Fibroblast of skin of left quadriceps (primary cell): ENCODE data around the gene HCFC1R1.
A peak's percentile ranks its signal among the peaks of the same experiment; 100 is the strongest.
"Not testable (repeated sequence)": the region's sequence is repeated elsewhere in the genome, so short reads cannot be mapped to it uniquely, and the experiment has no call there.

Experiments
- DNase-seq, 2 experiments: peaks; one replicate each; pipeline ENCODE4 v3.0.0-alpha.2; 2013; ENCODE audit warnings: low read depth in 2 of 2

HCFC1R1 gene, protein sequence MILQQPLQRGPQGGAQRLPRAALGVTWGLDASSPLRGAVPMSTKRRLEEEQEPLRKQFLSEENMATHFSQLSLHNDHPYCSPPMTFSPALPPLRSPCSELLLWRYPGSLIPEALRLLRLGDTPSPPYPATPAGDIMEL

DNA sequence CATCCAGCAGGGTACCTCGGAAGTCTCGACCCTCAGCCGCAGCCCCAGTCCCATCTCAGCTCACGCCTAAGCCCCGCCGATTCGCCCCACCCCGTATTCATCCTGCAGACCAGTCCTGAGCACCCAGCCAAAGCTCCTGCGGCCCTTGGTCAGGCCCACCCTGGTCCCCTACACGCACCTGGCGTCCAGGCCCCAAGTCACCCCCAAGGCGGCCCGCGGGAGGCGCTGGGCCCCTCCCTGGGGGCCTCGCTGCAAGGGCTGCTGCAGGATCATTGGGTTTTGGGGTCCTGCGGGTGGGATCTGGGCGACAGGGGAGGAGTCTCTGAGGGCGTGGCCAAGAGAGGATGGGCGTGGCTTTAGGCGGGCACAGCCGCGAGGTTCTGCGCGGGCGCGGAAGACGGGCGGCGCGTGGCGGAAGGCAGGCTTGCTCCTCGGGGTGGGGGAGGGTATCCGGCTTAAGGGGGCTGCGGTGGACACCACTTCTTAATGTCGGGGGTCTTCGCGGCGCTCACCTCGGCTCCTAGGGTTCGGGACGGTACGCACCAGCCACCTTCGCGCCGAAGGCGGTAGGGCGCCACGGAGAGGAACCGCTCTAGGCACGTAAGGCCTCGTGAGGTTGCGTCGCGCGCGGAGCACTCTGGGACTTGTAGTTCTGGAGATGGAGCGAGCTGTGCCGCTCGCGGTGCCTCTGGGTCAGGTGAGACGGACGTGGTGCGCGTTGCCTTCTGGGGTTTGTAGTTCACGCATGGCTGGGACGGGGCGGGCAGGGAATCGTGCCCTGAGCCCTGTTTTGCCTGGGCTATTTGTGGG is at the start of gene HCFC1R1, which contains the start of gene THOC6:
TSS of gene HCFC1R1 (minus strand) at position 274 of the 810 bp plus-strand sequence. CDS start at position 273, 1 bp downstream.
TSS of gene THOC6 (plus strand) at position 367 of the 810 bp plus-strand sequence. CDS start at position 659, 292 bp downstream.
- peak; percentile 94 to 95 for DNase-seq

DNA sequence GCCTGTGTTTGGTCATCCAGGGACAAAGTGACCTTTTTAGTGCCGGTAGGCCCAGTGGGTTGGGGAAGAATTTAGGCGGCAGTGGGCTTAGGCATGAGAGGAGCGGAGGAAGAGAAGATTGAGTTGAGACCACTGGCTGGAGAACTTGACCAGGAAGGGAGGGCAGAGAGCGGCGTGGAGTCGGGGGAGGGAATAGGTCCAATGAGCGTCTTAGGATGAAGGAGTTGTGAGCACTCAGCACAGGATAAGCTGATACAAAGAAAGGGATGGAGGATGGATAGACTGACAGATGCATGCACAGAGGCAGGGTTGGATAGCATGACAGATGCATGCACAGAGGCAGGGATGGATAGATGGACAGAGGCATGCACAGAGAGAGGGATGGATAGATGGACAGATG is 49.7 kb upstream of the HCFC1R1 start:
- DNase-seq: no peak

DNA sequence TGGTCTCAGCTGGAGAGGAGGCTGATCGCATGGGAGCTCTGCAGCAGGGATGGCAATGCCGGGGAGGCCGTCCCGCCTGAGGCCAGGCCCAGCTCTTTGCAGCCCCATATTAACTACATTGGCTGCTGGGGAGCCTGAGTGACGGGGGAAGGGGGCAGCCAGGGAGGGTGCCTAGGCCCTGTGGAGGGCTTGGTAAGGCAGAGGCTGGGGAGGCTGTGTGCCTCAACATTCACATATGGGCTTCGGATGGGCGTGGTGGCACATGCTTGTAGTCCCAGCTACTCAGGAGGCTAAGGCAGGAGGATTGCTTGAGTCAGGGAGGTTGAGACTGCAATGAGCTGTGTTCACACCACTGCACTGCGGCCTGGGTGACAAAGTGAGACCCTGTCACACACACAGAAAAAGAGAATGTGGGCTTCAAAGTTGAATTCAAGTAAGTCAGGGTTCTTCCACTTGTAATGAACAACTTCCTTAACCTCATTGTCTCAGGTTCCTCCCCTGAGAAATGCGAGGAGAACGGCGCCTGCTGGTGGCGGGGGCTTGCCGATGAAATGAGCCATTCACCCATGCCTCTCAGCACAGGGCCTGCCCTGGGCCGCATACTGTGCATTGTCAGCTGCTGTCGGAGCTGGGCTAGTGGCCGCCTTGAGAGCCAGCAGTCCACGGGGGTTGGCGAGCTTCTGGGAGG is 49.0 kb upstream of the HCFC1R1 start:
- DNase-seq: not testable (repeated sequence)

DNA sequence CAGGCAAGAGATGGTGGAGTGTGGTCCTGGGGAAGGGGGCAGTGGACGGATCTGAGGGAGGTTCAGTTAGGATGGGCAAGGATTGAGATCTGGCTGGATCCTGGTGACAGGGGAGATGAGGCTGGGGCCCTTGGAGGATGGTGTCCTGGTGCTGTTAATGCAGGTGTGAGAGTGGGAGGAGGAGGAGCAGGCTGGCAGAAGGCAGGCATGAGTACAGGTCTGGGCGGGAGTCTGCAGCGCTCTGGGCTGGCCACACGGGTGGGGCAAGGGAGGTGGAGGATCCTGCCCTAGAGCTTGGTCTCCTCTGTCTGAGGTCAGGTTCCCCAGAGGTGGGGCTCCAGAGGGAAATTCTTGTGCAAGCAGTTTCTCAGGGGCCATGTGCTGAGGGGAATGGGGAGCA is 48.4 kb upstream of the HCFC1R1 start:
- not testable (repeated sequence) for DNase-seq

DNA sequence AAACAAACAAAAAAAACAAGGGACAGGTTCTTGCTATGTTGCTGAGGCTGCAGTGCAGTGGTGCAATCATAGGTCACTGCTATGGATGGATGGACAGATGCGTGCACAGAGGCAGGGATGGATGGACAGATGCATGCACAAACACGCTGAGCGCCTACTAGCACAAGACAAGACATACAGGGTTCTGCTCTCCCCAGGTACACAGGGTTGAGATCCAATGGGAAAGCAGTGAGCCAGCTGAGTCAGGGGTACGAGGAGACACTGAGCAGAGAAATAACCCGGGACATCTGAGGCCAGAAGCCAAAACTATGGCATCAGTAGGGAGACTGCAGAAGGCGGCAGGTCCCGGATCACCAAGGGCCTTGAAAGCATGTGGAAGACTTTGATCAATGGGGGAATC is 47.9 kb upstream of the HCFC1R1 start:
- DNase-seq: no peak

DNA sequence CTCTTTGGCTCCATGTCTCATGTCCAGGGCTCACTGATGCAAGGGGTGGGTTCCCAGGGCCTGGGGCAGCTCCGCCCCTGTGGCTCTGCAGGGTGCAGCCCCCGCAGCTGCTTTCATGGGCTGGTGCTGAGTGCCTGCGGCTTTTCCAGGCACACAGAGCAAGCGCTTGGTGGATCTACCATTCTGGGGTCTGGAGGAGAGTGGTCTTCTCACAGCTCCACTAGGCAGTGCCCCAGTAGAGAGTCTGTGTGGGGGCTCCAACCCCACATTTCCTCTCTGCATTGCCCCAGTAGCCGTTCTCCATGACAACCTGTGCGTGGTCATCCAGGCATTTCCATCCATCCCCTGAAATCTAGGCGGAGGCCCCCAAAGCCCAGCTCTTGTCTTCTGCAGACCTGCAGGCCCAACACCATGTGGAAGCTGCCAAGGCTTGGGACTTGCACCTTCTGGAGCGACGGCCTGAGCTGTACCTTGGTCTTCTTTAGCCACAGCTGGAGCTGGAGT is 46.9 kb upstream of the HCFC1R1 start:
- DNase-seq: no peak

DNA sequence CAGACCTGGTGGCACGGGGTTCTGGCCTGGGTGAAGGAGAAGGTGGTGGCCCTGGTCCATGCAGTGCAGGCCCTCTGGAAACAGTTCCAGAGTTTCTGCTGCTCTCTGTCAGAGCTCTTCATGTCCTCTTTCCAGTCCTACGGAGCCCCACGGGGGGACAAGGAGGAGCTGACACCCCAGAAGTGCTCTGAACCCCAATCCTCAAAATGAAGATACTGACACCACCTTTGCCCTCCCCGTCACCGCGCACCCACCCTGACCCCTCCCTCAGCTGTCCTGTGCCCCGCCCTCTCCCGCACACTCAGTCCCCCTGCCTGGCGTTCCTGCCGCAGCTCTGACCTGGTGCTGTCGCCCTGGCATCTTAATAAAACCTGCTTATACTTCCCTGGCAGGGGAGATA is 45.4 kb upstream of the HCFC1R1 start:
- not testable (repeated sequence) for DNase-seq

DNA sequence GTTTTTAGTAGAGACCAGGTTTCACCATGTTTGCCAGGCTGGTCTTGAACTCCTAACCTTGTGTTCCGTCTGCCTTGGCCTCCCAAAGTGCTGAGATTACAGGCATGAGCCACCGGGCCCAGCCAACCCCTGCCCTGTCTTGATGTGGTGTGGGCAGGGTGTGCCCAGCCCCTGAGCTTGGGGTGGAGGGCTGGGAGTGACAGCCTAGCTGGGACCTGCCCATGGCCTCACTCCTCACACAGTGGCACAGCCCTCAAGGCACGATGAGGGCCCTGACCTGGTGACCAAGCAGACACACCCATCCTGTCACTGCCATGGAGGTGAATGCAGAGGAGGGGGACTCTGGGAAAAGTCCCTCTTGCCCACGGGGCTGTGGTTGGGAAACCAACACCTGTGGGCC is 44.7 kb upstream of the HCFC1R1 start:
- DNase-seq: no peak

DNA sequence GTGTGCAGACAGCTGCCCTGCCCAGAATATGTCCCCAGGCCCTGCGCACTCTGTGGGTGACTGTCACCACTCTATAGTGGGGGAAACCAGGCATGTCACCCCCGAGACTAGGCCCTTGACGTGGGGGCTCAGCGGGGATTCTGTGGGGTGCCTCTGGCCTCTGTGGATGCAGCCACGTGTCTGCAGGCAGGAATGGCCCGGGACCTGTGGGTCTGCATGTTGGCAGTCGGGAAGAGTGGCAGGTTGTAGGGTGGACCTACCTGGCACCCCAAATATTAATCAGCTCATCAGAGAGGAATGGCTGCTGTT is 42.7 kb upstream of the HCFC1R1 start:
- no peak for DNase-seq

DNA sequence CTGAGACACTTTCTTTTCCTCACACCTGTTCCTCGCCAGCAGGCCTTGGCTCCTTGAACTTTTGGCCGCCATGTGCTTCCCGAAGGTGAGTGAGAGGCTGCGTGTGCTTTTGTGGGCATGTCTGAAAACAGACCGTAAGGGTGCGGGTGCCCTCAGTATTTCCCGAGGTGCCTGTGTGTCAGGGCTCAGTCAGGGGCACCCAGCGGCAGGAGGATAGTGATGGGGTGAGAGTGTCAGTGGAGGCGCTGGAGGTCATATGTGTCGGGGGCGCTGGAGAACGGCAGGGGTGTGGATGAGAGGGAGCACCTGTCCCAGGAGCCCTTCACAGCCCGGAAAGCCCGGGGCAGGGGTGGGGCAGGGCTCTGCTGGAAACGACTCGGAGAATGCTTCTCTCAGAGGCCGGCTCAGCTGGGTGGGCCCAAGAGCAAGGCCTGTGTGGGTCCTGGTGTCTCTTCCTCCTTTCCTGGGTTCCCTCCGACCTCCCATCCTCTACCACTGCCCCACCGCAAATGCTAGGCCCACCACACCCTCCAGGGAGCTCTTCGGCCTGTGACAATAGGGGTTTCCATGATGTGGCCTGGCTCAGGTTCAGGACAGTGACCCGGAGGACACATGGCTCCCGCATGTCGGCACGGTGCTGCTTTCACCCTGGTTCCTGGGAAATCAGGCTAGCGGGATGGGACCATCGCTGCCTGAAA is 42.1 kb upstream of the HCFC1R1 start:
- no peak for DNase-seq

DNA sequence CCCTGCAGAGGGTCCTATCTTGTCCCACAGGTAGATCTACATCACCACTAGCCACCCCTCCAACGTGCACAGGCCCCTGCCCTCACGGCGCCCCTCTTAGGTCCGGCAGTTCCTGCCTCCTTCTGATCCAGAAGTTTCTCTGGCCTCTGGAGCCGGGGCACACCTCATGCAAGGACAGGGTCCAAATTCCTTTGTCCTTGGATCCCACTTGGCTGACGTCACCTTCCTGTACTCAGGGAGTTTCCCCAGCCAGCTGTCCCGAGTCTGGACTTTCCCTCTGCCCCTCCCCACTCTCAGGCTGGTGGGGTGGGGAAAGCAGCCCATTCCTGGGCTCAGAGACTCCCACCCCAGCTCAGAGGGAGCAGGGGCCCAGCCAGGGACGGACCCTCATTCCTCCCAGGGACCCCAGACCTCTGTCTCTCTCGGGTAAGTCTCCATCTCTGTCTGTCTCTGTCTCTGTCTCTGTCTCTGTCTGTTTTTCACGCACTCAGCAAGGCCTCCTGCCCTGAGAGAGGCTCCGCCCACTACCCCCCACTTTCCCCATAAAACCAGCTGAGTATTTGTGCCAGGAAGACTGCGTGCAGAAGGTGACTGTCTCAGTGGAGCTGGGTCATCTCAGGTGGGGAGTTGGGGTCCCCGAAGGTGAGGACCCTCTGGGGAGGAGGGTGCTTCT is 41.5 kb upstream of the HCFC1R1 start, which contains the start of gene IL32:
TSS of gene IL32 (plus strand) at position 572 of the 673 bp plus-strand sequence. CDS start 172 bp downstream, outside the sequence.
- DNase-seq: peak; percentile 11 to 15

DNA sequence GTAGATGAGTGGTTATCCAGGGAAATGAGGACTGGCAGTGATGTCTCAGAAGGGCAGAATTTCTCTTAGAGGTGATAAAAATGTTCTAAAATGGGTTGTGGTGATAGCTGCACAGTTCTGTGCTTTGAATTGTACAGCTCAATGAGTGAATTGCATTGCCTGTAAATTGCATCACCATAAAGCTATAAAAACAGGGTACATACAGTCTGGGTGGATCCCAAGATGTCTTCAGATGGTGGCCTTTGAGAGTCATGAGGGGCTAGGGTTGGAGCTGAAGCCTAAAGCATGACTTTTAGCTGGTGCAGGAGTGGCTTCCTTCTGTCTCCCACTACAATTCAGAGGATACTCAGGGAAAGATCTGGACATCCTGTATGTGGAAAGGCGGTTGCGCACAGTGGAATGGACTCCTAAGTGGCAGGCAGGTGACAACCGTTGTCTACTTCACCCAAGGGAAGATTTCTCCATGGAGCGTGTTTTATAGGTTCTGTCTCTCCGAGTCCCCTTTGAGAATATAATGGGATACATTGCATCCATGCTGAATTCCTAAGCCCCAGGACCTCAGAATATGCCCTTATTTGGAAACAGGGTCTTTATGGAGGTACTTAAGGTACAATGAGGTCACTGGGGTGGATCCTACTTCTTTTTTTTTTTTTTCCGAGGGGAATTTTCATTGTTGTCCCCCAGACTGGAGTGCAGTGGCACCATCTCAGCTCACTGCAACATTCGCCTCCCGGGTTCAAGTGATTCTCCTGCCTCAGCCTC is 40.1 kb upstream of the HCFC1R1 start:
- no peak for DNase-seq

DNA sequence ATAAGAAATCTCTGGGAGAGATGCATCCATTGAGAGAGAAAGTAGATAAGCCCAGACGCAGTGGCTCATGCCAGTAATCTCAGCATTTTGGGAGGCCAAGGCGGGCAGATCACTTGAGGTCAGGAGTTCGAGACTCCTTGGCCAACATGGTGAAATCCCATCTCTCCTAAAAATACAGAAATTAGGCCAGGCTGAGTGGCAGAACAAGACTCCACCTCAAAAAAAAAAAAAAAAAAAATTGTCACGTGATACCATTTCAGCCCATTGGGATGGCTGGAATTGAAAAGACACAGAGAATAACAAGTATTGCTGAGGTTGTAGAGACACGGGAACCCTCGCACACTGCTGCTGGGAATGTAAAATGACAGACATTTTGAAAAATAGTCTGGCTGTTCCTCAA is 38.8 kb upstream of the HCFC1R1 start:
- no peak for DNase-seq

DNA sequence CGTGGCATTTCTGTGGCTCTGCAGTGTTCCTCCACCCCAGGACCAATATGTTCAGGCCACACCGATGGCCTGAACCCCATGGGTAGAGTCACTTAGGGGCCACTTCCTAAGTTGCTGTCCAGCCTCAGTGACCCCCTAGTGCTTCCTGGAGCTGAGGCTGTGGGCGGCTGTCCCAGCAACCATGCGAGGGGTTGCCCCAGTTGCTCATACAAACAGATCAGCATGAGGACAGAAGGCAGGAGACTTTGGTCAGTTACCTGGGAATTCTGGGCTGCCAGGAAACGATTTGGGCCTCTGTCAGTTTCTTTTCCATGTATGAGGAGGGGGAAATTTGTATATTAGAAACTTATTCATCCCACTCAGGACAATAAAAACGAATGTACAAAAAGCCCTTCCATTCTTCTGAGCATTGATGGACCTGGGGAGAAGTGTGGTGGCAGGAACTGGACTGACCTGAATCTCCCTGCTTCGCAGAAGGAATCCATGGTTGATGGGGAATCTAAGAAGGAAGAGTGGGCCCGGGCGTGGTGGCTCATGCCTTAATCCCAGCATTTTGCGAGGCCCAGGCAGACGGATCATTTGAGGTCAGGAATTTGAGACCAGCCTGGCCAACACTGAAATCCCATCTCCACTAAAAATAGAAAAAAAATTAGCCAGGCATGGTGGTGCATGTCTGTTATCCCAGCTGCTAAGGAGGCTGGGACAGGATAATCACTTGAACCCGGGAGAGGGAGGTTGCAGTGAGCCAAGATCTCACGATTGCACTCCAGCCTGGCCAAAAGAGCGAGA is 36.8 kb upstream of the HCFC1R1 start:
- DNase-seq: no peak

DNA sequence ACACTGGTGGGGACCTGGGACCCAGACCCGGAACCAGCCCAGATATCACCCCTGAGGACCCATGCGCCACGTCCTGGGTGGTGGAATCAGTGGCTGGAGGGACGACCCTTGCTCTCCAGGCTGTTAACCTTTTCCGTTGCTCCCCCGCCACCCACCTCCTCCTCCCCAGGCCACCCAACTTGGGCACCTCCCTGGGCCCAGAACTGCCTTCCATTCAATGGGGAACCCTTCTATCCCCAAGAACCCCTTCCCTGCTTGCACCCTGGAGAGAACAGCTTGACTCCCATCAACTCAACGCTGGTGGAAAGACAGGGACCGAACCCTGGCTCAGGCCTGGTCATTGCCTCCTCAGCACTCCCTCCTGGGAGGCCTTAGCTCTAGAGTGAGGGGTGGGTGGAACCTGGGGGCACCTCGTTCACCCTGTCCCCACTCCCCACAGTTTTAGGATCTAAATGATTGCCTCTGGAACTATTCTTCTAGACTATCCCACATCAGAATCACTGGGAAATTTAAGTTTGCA is 36.0 kb upstream of the HCFC1R1 start:
- DNase-seq: no peak

DNA sequence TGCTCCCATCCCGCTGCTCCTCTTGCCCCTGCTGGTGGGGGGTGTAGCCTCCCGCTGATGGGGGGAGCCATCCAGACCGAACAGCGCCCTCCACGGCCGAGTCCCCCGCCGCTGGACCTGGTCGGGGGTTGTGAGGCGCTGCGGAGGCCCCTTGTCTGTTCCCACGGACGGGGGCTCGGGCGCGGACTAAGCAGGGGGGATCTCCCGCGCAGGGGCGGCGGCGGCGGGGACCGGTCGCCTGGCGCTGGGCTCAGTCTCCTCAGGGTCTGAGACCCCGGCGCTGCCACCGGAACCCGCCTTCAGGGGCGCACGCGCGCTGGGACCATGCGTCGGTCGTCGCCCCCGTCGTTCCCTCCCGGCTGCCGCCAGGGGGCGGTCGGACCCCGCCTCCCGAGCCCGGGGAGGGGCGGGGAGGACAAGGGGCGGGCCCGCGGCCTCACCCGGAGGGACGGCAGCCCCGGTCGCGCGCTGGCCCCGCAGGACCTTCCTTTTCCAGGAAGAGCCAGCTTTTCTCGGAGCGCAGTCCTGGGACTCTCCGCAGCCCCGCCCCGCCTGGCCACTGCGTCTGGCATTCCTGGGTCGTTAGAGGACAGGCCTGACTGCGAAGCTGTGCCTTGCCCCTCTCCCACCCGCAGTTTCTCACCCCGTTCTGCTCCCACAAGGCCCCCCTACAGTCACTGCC is 35.4 kb upstream of the HCFC1R1 start:
- DNase-seq: peak; percentile 58 to 67

DNA sequence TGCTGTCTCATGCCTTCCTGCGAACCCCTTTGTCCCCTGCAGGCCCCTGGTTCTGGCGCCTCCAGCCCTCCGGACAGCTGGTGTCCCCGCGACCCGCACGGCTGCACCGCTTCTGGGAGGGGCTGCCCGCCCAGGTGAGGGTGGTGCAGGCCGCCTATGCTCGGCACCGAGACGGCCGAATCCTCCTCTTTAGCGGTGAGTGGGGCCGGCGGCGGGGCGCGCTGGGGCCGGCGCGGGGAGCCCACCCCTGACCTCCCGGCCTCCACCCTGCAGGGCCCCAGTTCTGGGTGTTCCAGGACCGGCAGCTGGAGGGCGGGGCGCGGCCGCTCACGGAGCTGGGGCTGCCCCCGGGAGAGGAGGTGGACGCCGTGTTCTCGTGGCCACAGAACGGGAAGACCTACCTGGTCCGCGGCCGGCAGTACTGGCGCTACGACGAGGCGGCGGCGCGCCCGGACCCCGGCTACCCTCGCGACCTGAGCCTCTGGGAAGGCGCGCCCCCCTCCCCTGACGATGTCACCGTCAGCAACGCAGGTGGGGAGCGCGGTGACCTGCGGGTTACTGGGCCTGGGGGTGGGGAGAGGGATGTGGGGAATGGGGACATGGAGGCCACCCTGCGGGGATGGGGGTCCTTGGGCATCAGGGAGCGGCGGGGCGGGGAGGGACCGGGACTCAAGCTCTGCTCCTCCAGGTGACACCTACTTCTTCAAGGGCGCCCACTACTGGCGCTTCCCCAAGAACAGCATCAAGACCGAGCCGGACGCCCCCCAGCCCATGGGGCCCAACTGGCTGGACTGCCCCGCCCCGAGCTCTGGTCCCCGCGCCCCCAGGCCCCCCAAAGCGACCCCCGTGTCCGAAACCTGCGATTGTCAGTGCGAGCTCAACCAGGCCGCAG is 34.6 kb upstream of the HCFC1R1 start:
- DNase-seq: no peak
